Liver (tissue), 9 donors: ENCODE results near the gene KLHDC3. TPM values are rescaled to one million over a fixed set of nuclear protein-coding genes. Genes with fewer than 3 reads are reported as not detected.

Experiments used
- DNase-seq: peaks from one replicate; pipeline ENCODE4 v3.0.0-alpha.2; 2017; ENCODE audit warnings: low spot score
- H3K27ac ChIP-seq, 2 donors: one replicate each; pipeline ENCODE4 v1.7.0; 2013; ENCODE audit warnings: inconsistent platforms in 2 of 2, low read length in 2 of 2, control low read depth in 1 of 2, low read depth in 1 of 2, mild to moderate bottlenecking in 1 of 2
- H3K27me3 ChIP-seq, 4 donors: one replicate each; pipeline versions ENCODE4 v1.6.1 to v1.7.0; 2013; ENCODE audit warnings: low read length in 3 of 4, inconsistent platforms in 1 of 4, mild to moderate bottlenecking in 1 of 4, moderate library complexity in 1 of 4; ENCODE audit not compliant: control insufficient read depth in 4 of 4, insufficient read depth in 4 of 4
- H3K36me3 ChIP-seq, 4 donors: one replicate each; pipeline versions ENCODE4 v1.6.1 to v1.7.0; 2013; ENCODE audit warnings: low read length in 3 of 4, mild to moderate bottlenecking in 3 of 4, low read depth in 1 of 4, moderate library complexity in 1 of 4; ENCODE audit not compliant: control insufficient read depth in 4 of 4, insufficient read depth in 3 of 4
- H3K4me1 ChIP-seq, 4 donors: one replicate each; pipeline versions ENCODE4 v1.6.1 to v1.7.0; 2013; ENCODE audit warnings: low read length in 3 of 4, mild to moderate bottlenecking in 3 of 4, moderate library complexity in 1 of 4; ENCODE audit not compliant: control insufficient read depth in 4 of 4, insufficient read depth in 4 of 4
- H3K4me3 ChIP-seq, 3 donors: one replicate each; pipeline versions ENCODE4 v1.6.1 to v1.7.0; 2013; ENCODE audit warnings: low read length in 3 of 3, control low read depth in 1 of 3, low read depth in 1 of 3, mild to moderate bottlenecking in 1 of 3
- H3K9ac ChIP-seq, 2 donors: one replicate each; pipeline ENCODE4 v1.7.0; 2013; ENCODE audit warnings: low read length in 2 of 2, mild to moderate bottlenecking in 2 of 2, moderate library complexity in 2 of 2, control low read depth in 1 of 2, low read depth in 1 of 2
- H3K9me3 ChIP-seq, 4 donors: one replicate each; pipeline versions ENCODE4 v1.6.1 to v1.7.0; 2013; ENCODE audit warnings: low read length in 3 of 4; ENCODE audit not compliant: control insufficient read depth in 4 of 4
- CTCF ChIP-seq: fragments of 150-350 bp; IDR thresholded peaks from 2 replicates; pipeline ENCODE4 v1.5.1; 2017; ENCODE audit warnings: improper control_type of control experiment, low read depth, low read length; ENCODE audit not compliant: missing input control
- EGR1 ChIP-seq, 2 donors: IDR thresholded peaks; 2 replicates each; pipeline ENCODE4 v1.6.1; 2016 to 2018; ENCODE audit warnings: antibody characterized with exemption in 2 of 2, low read depth in 2 of 2
- FOXA1 ChIP-seq: IDR thresholded peaks from 2 replicates; pipeline ENCODE4 v1.6.1; 2016; ENCODE audit warnings: antibody characterized with exemption
- FOXA2 ChIP-seq: IDR thresholded peaks from 2 replicates; pipeline ENCODE4 v1.6.1; 2016; ENCODE audit warnings: antibody characterized with exemption
- GABPA ChIP-seq, 2 donors: IDR thresholded peaks in 1 of 2; conservative IDR thresholded peaks in 1 of 2; 2 replicates each; pipeline ENCODE4 v1.6.1; 2016; ENCODE audit warnings: antibody characterized with exemption in 2 of 2, mild to moderate bottlenecking in 1 of 2, moderate library complexity in 1 of 2
- HNF4A ChIP-seq, 2 donors: conservative IDR thresholded peaks; 2 replicates each; pipeline ENCODE4 v1.6.1; 2016; ENCODE audit warnings: antibody characterized with exemption in 2 of 2, mild to moderate bottlenecking in 2 of 2
- HNF4G ChIP-seq: IDR thresholded peaks from 2 replicates; pipeline ENCODE4 v1.6.1; 2016; ENCODE audit warnings: antibody characterized with exemption
- JUND ChIP-seq, 2 donors: IDR thresholded peaks; 2 replicates each; pipeline ENCODE4 v1.6.1; 2016; ENCODE audit warnings: antibody characterized with exemption in 2 of 2
- NR2F2 ChIP-seq: IDR thresholded peaks from 2 replicates; pipeline ENCODE4 v1.6.1; 2016; ENCODE audit warnings: antibody characterized with exemption
- RAD21 ChIP-seq, 2 donors: IDR thresholded peaks; 2 replicates each; pipeline ENCODE4 v1.6.1; 2016; ENCODE audit warnings: antibody characterized with exemption in 2 of 2, mild to moderate bottlenecking in 2 of 2
- RXRA ChIP-seq, 2 donors: IDR thresholded peaks; 2 replicates each; pipeline ENCODE4 v1.6.1; 2017 to 2018; ENCODE audit warnings: antibody characterized with exemption in 2 of 2, mild to moderate bottlenecking in 1 of 2
- SP1 ChIP-seq: IDR thresholded peaks from 2 replicates; pipeline ENCODE4 v1.6.1; 2018; ENCODE audit warnings: antibody characterized with exemption, mild to moderate bottlenecking
- TAF1 ChIP-seq: conservative IDR thresholded peaks from 2 replicates; pipeline ENCODE4 v1.6.1; 2016; ENCODE audit warnings: antibody characterized with exemption, mild to moderate bottlenecking
- YY1 ChIP-seq: IDR thresholded peaks from 2 replicates; pipeline ENCODE4 v1.6.1; 2016; ENCODE audit warnings: antibody characterized with exemption, mild to moderate bottlenecking
- WGBS: extraction: QIAGEN DNeasy Blood & Tissue Kit; methylation state at CpG from one replicate; pipeline ENCODE4 v1.1.7; 2013; 5-methylcytosine and 5-hydroxymethylcytosine counted together
- polyA plus RNA-seq, 2 donors: library from polyadenylated mRNA; stranded (reverse) in 1 of 2; unstranded in 1 of 2; fragments of 200-250 nt in 1 of 2; fragments of >200 nt in 1 of 2; fragmentation: Nextera tagmentation in 1 of 2; extraction: Ambion mirVana in 1 of 2; gene quantifications; one replicate each; pipeline versions ENCODE4 v1.2.1 to v1.2.3, GENCODE V29; 2013 to 2015
- total RNA-seq, 2 donors: library from RNA; depleted of rRNA; stranded (reverse); fragments of >200 nt; gene quantifications; one replicate each; pipeline ENCODE4 v1.2.3, GENCODE V29; 2014
- TF ChIP-seq, protein P1 (sequence below): IDR thresholded peaks from 2 replicates; pipeline ENCODE4 v1.6.1; 2016; ENCODE audit warnings: antibody characterized with exemption
- TF ChIP-seq, protein P2 (sequence below): IDR thresholded peaks from 2 replicates; pipeline ENCODE4 v1.6.1; 2016; ENCODE audit warnings: antibody characterized with exemption
- TF ChIP-seq, protein P3 (sequence below): IDR thresholded peaks from 2 replicates; pipeline ENCODE4 v1.6.1; 2016; ENCODE audit warnings: antibody characterized with exemption, mild to moderate bottlenecking
- donor health status: healthy.
- donor health status: healthy.
- donor health status: healthy.
- donor health status: healthy.
- donor health status: healthy.

KLHDC3 gene
- total and polyA plus RNA-seq, 4 donors: 30.9 to 66.5 (median 50.6) TPM

GRCh38 chr6:42979523-42980177, 34.4 kb upstream of the KLHDC3 start:
- H3K4me1 ChIP-seq: peaks cover 15 to 28% (median 21%) of the 10 kb centered on the region in 4 donors

GRCh38 chr6:42981836-42982235, 32.2 kb upstream of the KLHDC3 start:
- H3K9ac ChIP-seq: no peak overlapping the region
- WGBS: 86% methylated on average over 5 of the region's 5 CpGs
- DNase-seq: no peak
- H3K27me3 ChIP-seq: no peaks in the 10 kb centered on the region
- H3K4me3 ChIP-seq: no peak overlapping the region
- H3K9me3 ChIP-seq: no peaks in the 10 kb centered on the region
- H3K27ac ChIP-seq: no peak overlapping the region
- no peaks in the 10 kb centered on the region for H3K36me3 ChIP-seq
- H3K4me1 ChIP-seq: peaks cover 15 to 40% (median 33%) of the 10 kb centered on the region in 4 donors
- TF ChIP-seq NR2F2: no peak
- TF ChIP-seq, protein P1, sequence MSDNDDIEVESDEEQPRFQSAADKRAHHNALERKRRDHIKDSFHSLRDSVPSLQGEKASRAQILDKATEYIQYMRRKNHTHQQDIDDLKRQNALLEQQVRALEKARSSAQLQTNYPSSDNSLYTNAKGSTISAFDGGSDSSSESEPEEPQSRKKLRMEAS: no peak
- no peak for TF ChIP-seq HNF4G

More at GRCh38 chr6:42979523-42980177, 34.4 kb upstream of the KLHDC3 start:
- Histone ChIP-seq H3K4me3 (peak overlapping the region; percentile 76 to 91 (median 81)), H3K27me3 (no peaks in the 10 kb centered on the region), H3K27ac (peak overlapping the region; percentile 63 to 87), H3K36me3 (no peaks in the 10 kb centered on the region), H3K9me3 (no peaks in the 10 kb centered on the region), H3K9ac (peak overlapping the region; percentile 83 to 86)
- peak; percentile 41 for DNase-seq
- TF ChIP-seq, protein P2, sequence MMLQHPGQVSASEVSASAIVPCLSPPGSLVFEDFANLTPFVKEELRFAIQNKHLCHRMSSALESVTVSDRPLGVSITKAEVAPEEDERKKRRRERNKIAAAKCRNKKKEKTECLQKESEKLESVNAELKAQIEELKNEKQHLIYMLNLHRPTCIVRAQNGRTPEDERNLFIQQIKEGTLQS: no peak
- TF ChIP-seq, protein P1: no peak
- no peak for TF ChIP-seq YY1
- TF ChIP-seq NR2F2: no peak
- no peak for TF ChIP-seq TAF1
- TF ChIP-seq EGR1 (IDR thresholded peaks at IDR 0.05; ENCODE audit: low read depth in 2 of 2): no peak
- WGBS: 52% methylated on average over 9 of the region's 9 CpGs

GRCh38 chr6:42984001-42984923, 29.8 kb upstream of the KLHDC3 start, which contains the start of gene PPP2R5D:
Gene PPP2R5D, plus strand, starts transcription at chr6:42984570. Its CDS starts 108 bp downstream, at chr6:42984678.
- under 1% methylated on average over 59 of the region's 59 CpGs for WGBS
- Histone ChIP-seq H3K9me3 (no peaks in the 10 kb centered on the region), H3K27ac (peak within 1 kb of the TSS; percentile 74 to 77), H3K9ac (peak within 1 kb of the TSS; percentile 47 to 56), H3K4me3 (peak within 1 kb of the TSS; percentile 61 to 86 (median 81)), H3K4me1 (peaks cover 5 to 26% (median 23%) of the 10 kb centered on the region in 4 donors), H3K27me3 (no peaks in the 10 kb centered on the region), H3K36me3 (no peaks in the 10 kb centered on the region)
- no peak for TF ChIP-seq EGR1 (IDR thresholded peaks at IDR 0.05; ENCODE audit: low read depth in 2 of 2)
- peak; percentile 84 for TF ChIP-seq SP1
- peak; percentile 86 for TF ChIP-seq YY1
- TF ChIP-seq, protein P3, sequence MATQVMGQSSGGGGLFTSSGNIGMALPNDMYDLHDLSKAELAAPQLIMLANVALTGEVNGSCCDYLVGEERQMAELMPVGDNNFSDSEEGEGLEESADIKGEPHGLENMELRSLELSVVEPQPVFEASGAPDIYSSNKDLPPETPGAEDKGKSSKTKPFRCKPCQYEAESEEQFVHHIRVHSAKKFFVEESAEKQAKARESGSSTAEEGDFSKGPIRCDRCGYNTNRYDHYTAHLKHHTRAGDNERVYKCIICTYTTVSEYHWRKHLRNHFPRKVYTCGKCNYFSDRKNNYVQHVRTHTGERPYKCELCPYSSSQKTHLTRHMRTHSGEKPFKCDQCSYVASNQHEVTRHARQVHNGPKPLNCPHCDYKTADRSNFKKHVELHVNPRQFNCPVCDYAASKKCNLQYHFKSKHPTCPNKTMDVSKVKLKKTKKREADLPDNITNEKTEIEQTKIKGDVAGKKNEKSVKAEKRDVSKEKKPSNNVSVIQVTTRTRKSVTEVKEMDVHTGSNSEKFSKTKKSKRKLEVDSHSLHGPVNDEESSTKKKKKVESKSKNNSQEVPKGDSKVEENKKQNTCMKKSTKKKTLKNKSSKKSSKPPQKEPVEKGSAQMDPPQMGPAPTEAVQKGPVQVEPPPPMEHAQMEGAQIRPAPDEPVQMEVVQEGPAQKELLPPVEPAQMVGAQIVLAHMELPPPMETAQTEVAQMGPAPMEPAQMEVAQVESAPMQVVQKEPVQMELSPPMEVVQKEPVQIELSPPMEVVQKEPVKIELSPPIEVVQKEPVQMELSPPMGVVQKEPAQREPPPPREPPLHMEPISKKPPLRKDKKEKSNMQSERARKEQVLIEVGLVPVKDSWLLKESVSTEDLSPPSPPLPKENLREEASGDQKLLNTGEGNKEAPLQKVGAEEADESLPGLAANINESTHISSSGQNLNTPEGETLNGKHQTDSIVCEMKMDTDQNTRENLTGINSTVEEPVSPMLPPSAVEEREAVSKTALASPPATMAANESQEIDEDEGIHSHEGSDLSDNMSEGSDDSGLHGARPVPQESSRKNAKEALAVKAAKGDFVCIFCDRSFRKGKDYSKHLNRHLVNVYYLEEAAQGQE: peak; percentile 58
- TF ChIP-seq, protein P2: no peak
- peak; percentile 74 for TF ChIP-seq TAF1
- TF ChIP-seq FOXA1: peak; percentile 21
- peak in 1 of 2 donors; percentile 61 for TF ChIP-seq GABPA (IDR thresholded peaks at IDR 0.05 in 1 of 2, conservative IDR thresholded peaks at IDR 0.05 in 1 of 2)
- no peak for TF ChIP-seq FOXA2
- TF ChIP-seq CTCF: peak; percentile 30
- no peak for TF ChIP-seq NR2F2
- TF ChIP-seq RXRA (IDR thresholded peaks at IDR 0.05): peak in 1 of 2 donors; percentile 44
- peak in 1 of 2 donors; percentile 17 for TF ChIP-seq HNF4A (conservative IDR thresholded peaks at IDR 0.05)
- TF ChIP-seq JUND (IDR thresholded peaks at IDR 0.05): no peak
- peak; percentile 52 to 56 for TF ChIP-seq RAD21 (IDR thresholded peaks at IDR 0.05)
- peak; percentile 94 for DNase-seq
